ENCODE data around the gene BCL3. TPM values are rescaled to one million over a fixed set of nuclear protein-coding genes. Genes with fewer than 3 reads are reported as not detected.

BCL3 gene
- total RNA-seq, 1 donor from 2014 or later: not detected

DNA sequence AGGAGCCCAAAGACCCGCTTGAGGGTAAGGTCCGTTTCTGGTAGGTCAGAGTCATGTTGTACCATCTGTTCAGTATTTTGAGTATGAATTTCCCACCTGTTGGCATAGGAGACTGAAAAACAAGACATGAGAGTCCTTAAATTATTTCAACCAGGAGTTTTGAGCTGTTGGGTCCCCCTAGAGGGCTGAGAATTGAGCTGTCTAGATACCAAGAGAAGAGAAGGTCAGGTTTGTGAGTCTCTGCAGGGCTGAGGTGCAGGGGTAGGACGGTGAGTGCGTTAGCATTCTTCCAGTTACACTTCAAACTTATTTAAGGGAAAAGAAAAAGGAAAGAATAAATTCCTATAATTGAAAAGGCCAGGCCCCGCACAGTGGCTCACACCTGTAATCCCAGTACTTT, 34.2 kb downstream of the BCL3 start:
- Mint-ChIP-seq H3K9me3 (no peaks in the 10 kb centered on the region), H3K27me3 (ENCODE audit: insufficient read depth, low read depth) (no peaks in the 10 kb centered on the region), H3K4me1 (peaks cover 6% of the 10 kb centered on the region), H3K27ac (no peak overlapping the region), H3K4me3 (peak overlapping the region; percentile 3), H3K36me3 (no peaks in the 10 kb centered on the region)
- Histone ChIP-seq H3K4me3 (no peak overlapping the region), H3K9ac (no peak overlapping the region), H3K4me2 (no peak overlapping the region), H3K4me1 (no peaks in the 10 kb centered on the region), H3F3A (ENCODE audit: low read depth) (peaks cover 7% of the 10 kb centered on the region), H3K9me3 (ENCODE audit: low read depth) (no peaks in the 10 kb centered on the region), H3K79me2 (ENCODE audit: low read depth) (no peaks in the 10 kb centered on the region), H4K20me1 (ENCODE audit: low read depth) (no peaks in the 10 kb centered on the region), H3K36me3 (no peaks in the 10 kb centered on the region), H3K27ac (no peak overlapping the region), H3K27me3 (peaks cover 4% of the 10 kb centered on the region), H2AFZ (replicated peaks) (no peak overlapping the region)
- TF ChIP-seq, protein P1, sequence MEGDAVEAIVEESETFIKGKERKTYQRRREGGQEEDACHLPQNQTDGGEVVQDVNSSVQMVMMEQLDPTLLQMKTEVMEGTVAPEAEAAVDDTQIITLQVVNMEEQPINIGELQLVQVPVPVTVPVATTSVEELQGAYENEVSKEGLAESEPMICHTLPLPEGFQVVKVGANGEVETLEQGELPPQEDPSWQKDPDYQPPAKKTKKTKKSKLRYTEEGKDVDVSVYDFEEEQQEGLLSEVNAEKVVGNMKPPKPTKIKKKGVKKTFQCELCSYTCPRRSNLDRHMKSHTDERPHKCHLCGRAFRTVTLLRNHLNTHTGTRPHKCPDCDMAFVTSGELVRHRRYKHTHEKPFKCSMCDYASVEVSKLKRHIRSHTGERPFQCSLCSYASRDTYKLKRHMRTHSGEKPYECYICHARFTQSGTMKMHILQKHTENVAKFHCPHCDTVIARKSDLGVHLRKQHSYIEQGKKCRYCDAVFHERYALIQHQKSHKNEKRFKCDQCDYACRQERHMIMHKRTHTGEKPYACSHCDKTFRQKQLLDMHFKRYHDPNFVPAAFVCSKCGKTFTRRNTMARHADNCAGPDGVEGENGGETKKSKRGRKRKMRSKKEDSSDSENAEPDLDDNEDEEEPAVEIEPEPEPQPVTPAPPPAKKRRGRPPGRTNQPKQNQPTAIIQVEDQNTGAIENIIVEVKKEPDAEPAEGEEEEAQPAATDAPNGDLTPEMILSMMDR (IDR thresholded peaks at IDR 0.05): no peak
- TF ChIP-seq EZH2 (IDR thresholded peaks at IDR 0.05) (no peak), EZH2phosphoT487 (IDR thresholded peaks at IDR 0.05) (no peak)
- no peak for DNase-seq (ENCODE audit: low spot score)

DNA sequence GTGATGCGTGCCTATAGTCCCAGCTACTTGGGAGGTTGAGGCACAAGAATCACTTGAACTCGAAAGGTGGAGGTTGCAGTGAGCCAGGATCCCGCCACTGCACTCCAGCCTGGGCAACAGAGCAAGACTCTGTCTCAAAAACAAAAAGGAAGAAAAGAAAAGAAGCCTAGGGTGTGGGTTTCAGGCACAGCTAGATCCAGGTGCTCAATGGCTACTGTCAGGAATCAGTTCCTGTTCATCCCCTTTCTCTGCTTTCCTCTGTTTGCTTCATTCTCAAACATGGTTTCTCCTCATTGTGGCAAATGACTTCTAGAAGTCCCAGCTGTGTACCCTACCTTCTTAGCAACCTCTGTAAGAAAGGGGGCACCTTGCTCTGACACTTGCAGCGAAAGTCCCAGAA, 35.0 kb downstream of the BCL3 start:
- Histone ChIP-seq H3F3A (ENCODE audit: low read depth) (peaks cover 4% of the 10 kb centered on the region), H3K9me3 (ENCODE audit: low read depth) (no peaks in the 10 kb centered on the region), H3K4me2 (no peak overlapping the region), H2AFZ (replicated peaks) (no peak overlapping the region), H3K79me2 (ENCODE audit: low read depth) (no peaks in the 10 kb centered on the region), H3K4me3 (no peak overlapping the region), H3K4me1 (no peaks in the 10 kb centered on the region), H3K36me3 (no peaks in the 10 kb centered on the region), H3K27ac (no peak overlapping the region), H4K20me1 (ENCODE audit: low read depth) (no peaks in the 10 kb centered on the region), H3K27me3 (no peaks in the 10 kb centered on the region), H3K9ac (no peak overlapping the region)
- peaks cover 6% of the 10 kb centered on the region for H3K4me1 Mint-ChIP-seq
- peak overlapping the region; percentile 53 for H3K27ac Mint-ChIP-seq
- DNase-seq (ENCODE audit: low spot score): no peak
- no peaks in the 10 kb centered on the region for H3K36me3 Mint-ChIP-seq
- H3K4me3 Mint-ChIP-seq: peak overlapping the region; percentile 58
- H3K27me3 Mint-ChIP-seq (ENCODE audit: insufficient read depth, low read depth): no peaks in the 10 kb centered on the region
- TF ChIP-seq EZH2phosphoT487 (IDR thresholded peaks at IDR 0.05) (no peak), EZH2 (IDR thresholded peaks at IDR 0.05) (no peak)
- TF ChIP-seq, protein P1 (IDR thresholded peaks at IDR 0.05): no peak
- no peaks in the 10 kb centered on the region for H3K9me3 Mint-ChIP-seq

DNA sequence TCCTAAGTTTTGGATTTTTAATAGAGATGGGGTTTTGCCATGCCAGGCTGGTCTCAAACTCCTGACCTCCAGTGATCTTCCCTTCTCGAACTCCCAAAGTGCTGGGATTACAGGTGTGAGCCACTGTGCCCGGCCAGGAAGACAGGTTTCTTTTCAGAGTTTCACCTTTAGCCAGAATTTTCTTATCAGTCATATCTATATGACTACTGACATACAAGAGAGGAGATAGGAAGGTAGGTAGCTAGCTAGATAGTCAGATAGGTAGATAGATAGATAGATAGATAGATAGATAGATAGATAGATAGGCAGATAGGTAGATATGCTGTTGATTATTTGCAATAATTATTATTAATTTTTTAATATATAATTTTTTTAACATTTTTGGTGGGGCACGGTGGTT, 36.8 kb downstream of the BCL3 start:
- no peak overlapping the region for H3K27ac Mint-ChIP-seq
- peaks cover 6% of the 10 kb centered on the region for H3K4me1 Mint-ChIP-seq
- H3K79me2 ChIP-seq (ENCODE audit: low read depth): no peaks in the 10 kb centered on the region
- no peak for DNase-seq (ENCODE audit: low spot score)
- no peaks in the 10 kb centered on the region for H3K9me3 Mint-ChIP-seq
- TF ChIP-seq EZH2 (IDR thresholded peaks at IDR 0.05) (no peak), EZH2phosphoT487 (IDR thresholded peaks at IDR 0.05) (no peak)
- TF ChIP-seq, protein P1 (IDR thresholded peaks at IDR 0.05): no peak
- no peaks in the 10 kb centered on the region for H4K20me1 ChIP-seq (ENCODE audit: low read depth)
- no peak overlapping the region for H3K27ac ChIP-seq
- H3K4me2 ChIP-seq: no peak overlapping the region
- H2AFZ ChIP-seq (replicated peaks): no peak overlapping the region
- H3K36me3 ChIP-seq: no peaks in the 10 kb centered on the region
- peaks cover 2% of the 10 kb centered on the region for H3K27me3 Mint-ChIP-seq (ENCODE audit: insufficient read depth, low read depth)
- no peak overlapping the region for H3K4me3 ChIP-seq
- no peak overlapping the region for H3K4me3 Mint-ChIP-seq
- H3K9ac ChIP-seq: no peak overlapping the region
- H3K27me3 ChIP-seq: no peaks in the 10 kb centered on the region
- no peaks in the 10 kb centered on the region for H3F3A ChIP-seq (ENCODE audit: low read depth)
- H3K9me3 ChIP-seq (ENCODE audit: low read depth): no peaks in the 10 kb centered on the region
- H3K4me1 ChIP-seq: no peaks in the 10 kb centered on the region
- H3K36me3 Mint-ChIP-seq: no peaks in the 10 kb centered on the region
